IMR-90 (cell line): ENCODE data around the gene DIP2C. TPM values are rescaled to one million over a fixed set of nuclear protein-coding genes. Genes with fewer than 3 reads are reported as not detected.

Source experiments
- ATAC-seq: fragments of 200-7000 bp; cut with Tn5 transposase; 2 replicates; pipeline ENCODE4 v1.9.1; 2020; ENCODE audit warnings: low read depth, mild to moderate bottlenecking, moderate library complexity
- BruUV-seq: library from RNA; stranded (reverse); fragments of 400-500 nt; replicated peaks from 2 replicates; lab custom pipeline; 2021; lab: Mats Ljungman, UMichigan
- CTCF ChIA-PET: fragments of 300-600 bp; formaldehyde crosslinking; extraction: SDS; loops from one replicate; lab custom pipeline; 2021; ENCODE audit warnings: antibody characterized with exemption; lab: Yijun Ruan, JAX
- POLR2A ChIA-PET: fragments of 300-600 bp; sonication (Branson Sonifier 250); formaldehyde crosslinking; loops from one replicate; lab custom pipeline; 2022; ENCODE audit warnings: antibody characterized with exemption; ENCODE audit not compliant: unreplicated experiment; lab: Charles Lee
- DNase-seq: peaks from one replicate; pipeline ENCODE4 v3.0.0; 2013
- H2AFZ ChIP-seq: replicated peaks from 2 replicates; pipeline ENCODE3; 2013; ENCODE audit warnings: low read length, mild to moderate bottlenecking; ENCODE audit not compliant: poor library complexity
- H2AK5ac ChIP-seq: 2 replicates; pipeline ENCODE4 v1.6.1; 2013; ENCODE audit warnings: low read depth, low read length, inconsistent platforms
- H2AK9ac ChIP-seq: replicated peaks from 2 replicates; pipeline ENCODE3; 2013; ENCODE audit warnings: mild to moderate bottlenecking, low read depth, low read length, moderate library complexity; ENCODE audit not compliant: poor library complexity
- H2BK120ac ChIP-seq: 2 replicates; pipeline ENCODE4 v1.6.1; 2013; ENCODE audit warnings: low read depth, low read length, inconsistent platforms
- H2BK15ac ChIP-seq: 3 replicates; pipeline ENCODE4 v1.6.1; 2013; ENCODE audit warnings: low read depth, low read length, inconsistent platforms
- H2BK20ac ChIP-seq: 2 replicates; pipeline ENCODE4 v1.6.1; 2013; ENCODE audit warnings: low read depth, mild to moderate bottlenecking, inconsistent platforms, low read length, moderate library complexity
- H2BK5ac ChIP-seq: 2 replicates; pipeline ENCODE4 v1.6.1; 2013; ENCODE audit warnings: mild to moderate bottlenecking, low read depth, low read length, inconsistent platforms; ENCODE audit not compliant: poor library complexity, severe bottlenecking
- H3K14ac ChIP-seq: replicated peaks from 2 replicates; pipeline ENCODE4 v1.6.1; 2013; ENCODE audit warnings: low read depth, low read length, inconsistent platforms
- H3K18ac ChIP-seq: 2 replicates; pipeline ENCODE4 v1.6.1; 2013; ENCODE audit warnings: low read depth, low read length, control low read depth
- H3K23ac ChIP-seq: 2 replicates; pipeline ENCODE4 v1.6.1; 2013; ENCODE audit warnings: low read depth, low read length, inconsistent platforms
- H3K27ac ChIP-seq: 2 replicates; pipeline ENCODE4 v1.5.1; 2013; ENCODE audit warnings: mild to moderate bottlenecking, control low read depth, low read length; ENCODE audit not compliant: insufficient read depth
- H3K27me3 ChIP-seq: 2 replicates; pipeline ENCODE4 v1.6.1; 2013; ENCODE audit warnings: low read length; ENCODE audit not compliant: control insufficient read depth, insufficient read depth
- H3K36me3 ChIP-seq: 2 replicates; pipeline ENCODE4 v1.6.1; 2013; ENCODE audit warnings: low read length, mixed read lengths; ENCODE audit not compliant: control insufficient read depth, insufficient read depth
- H3K4ac ChIP-seq: 2 replicates; pipeline ENCODE4 v1.6.1; 2013; ENCODE audit warnings: low read depth, low read length, inconsistent platforms
- H3K4me1 ChIP-seq: 2 replicates; pipeline ENCODE4 v1.6.1; 2013; ENCODE audit warnings: low read length, mixed read lengths; ENCODE audit not compliant: control insufficient read depth, insufficient read depth
- H3K4me2 ChIP-seq: 2 replicates; pipeline ENCODE4 v1.6.1; 2013; ENCODE audit warnings: low read depth, mild to moderate bottlenecking, control low read depth, low read length, moderate library complexity
- H3K4me3 ChIP-seq: 2 replicates; pipeline ENCODE4 v1.5.1; 2013; ENCODE audit warnings: low read depth, mild to moderate bottlenecking, control low read depth, low read length, moderate library complexity; ENCODE audit not compliant: insufficient read depth
- H3K56ac ChIP-seq: 2 replicates; pipeline ENCODE4 v1.6.1; 2013; ENCODE audit warnings: low read length, inconsistent platforms; ENCODE audit not compliant: insufficient read depth; ENCODE audit errors: extremely low read depth
- H3K79me1 ChIP-seq, 2 experiments: 2 replicates each; pipeline ENCODE4 v1.6.1; 2013; ENCODE audit warnings: low read length in 2 of 2, inconsistent platforms in 1 of 2, low read depth in 1 of 2
- H3K9ac ChIP-seq: 2 replicates; pipeline ENCODE4 v1.6.1; 2013; ENCODE audit warnings: low read depth, low read length, control low read depth
- H3K9me1 ChIP-seq: 2 replicates; pipeline ENCODE4 v1.6.1; 2013; ENCODE audit warnings: low read length, inconsistent platforms; ENCODE audit not compliant: insufficient read depth
- H3K9me3 ChIP-seq: 2 replicates; pipeline ENCODE4 v1.6.1; 2013; ENCODE audit warnings: low read length; ENCODE audit not compliant: control insufficient read depth, insufficient read depth
- H4K20me1 ChIP-seq: 2 replicates; pipeline ENCODE4 v1.6.1; 2013; ENCODE audit warnings: low read length, inconsistent platforms; ENCODE audit not compliant: insufficient read depth
- H4K5ac ChIP-seq: 2 replicates; pipeline ENCODE4 v1.6.1; 2013; ENCODE audit warnings: mild to moderate bottlenecking, low read depth, low read length, control low read depth
- H4K8ac ChIP-seq, 2 experiments: 2 replicates each; pipeline ENCODE4 v1.6.1; 2013; ENCODE audit warnings: low read depth in 2 of 2, low read length in 2 of 2, control low read depth in 1 of 2, inconsistent platforms in 1 of 2
- H4K91ac ChIP-seq: 2 replicates; pipeline ENCODE4 v1.6.1; 2013; ENCODE audit warnings: low read depth, low read length, inconsistent platforms; ENCODE audit not compliant: insufficient read depth
- BHLHE40 ChIP-seq: fragments of 150-350 bp; IDR thresholded peaks from 2 replicates; pipeline ENCODE4 v1.6.1; 2016; ENCODE audit warnings: mild to moderate bottlenecking, low read depth, low read length
- CEBPB ChIP-seq: IDR thresholded peaks from 2 replicates; pipeline ENCODE4 v1.6.1; 2012; ENCODE audit warnings: low read depth, low read length, improper control_type of control experiment
- CHD1 ChIP-seq: IDR thresholded peaks from 2 replicates; pipeline ENCODE4 v1.6.1; 2012; ENCODE audit warnings: low read depth, low read length, improper control_type of control experiment
- ELK1 ChIP-seq: fragments of 150-350 bp; IDR thresholded peaks from 2 replicates; pipeline ENCODE4 v1.6.1; 2016; ENCODE audit warnings: low read depth, mild to moderate bottlenecking, low read length, moderate library complexity, borderline replicate concordance
- MAFK ChIP-seq: IDR thresholded peaks from 2 replicates; pipeline ENCODE4 v1.6.1; 2012; ENCODE audit warnings: low read depth, low read length, improper control_type of control experiment
- MAZ ChIP-seq: IDR thresholded peaks from 2 replicates; pipeline ENCODE4 v1.6.1; 2012; ENCODE audit warnings: low read depth, mild to moderate bottlenecking, low read length, improper control_type of control experiment, moderate library complexity, borderline replicate concordance
- RCOR1 ChIP-seq: IDR thresholded peaks from 2 replicates; pipeline ENCODE4 v1.6.1; 2012; ENCODE audit warnings: mild to moderate bottlenecking, low read length, improper control_type of control experiment; ENCODE audit not compliant: insufficient replicate concordance
- RFX5 ChIP-seq: IDR thresholded peaks from 2 replicates; pipeline ENCODE4 v1.8.0; 2012; ENCODE audit warnings: low read depth, mild to moderate bottlenecking, low read length, moderate library complexity
- SMC3 ChIP-seq: fragments of 150-350 bp; IDR thresholded peaks from 2 replicates; pipeline ENCODE4 v1.6.1; 2016; ENCODE audit warnings: low read depth, mild to moderate bottlenecking, antibody characterized with exemption, low read length, moderate library complexity
- USF2 ChIP-seq: fragments of 150-350 bp; IDR thresholded peaks from 2 replicates; pipeline ENCODE4 v1.6.1; 2017; ENCODE audit warnings: mild to moderate bottlenecking, antibody characterized with exemption, low read length, low read depth
- WGBS, 2 experiments: methylation state at CpG; one replicate each; pipeline versions ENCODE4 v1.1.5 to v1.1.7; 2013; ENCODE audit warnings: missing lambda C conversion rate in 2 of 2; ENCODE audit not compliant: insufficient read length in 1 of 2; ENCODE audit errors: extremely low coverage in 2 of 2; 5-methylcytosine and 5-hydroxymethylcytosine counted together
- dilution Hi-C: fragments of 300-500 bp; cut with HindIII; formaldehyde crosslinking; loops from one replicate; pipeline ENCODE4 v1.14.3; 2018; ENCODE audit warnings: low sequenced_read_pairs; ENCODE audit not compliant: unreplicated experiment
- in situ Hi-C: fragments of 300-500 bp; cut with MboI; formaldehyde crosslinking; loops from 3 replicates; pipeline ENCODE4 v1.14.3; 2019; ENCODE audit warnings: low sequenced_read_pairs, inconsistent platforms, mixed read lengths
- intact Hi-C: fragments of 100-400 bp; cut with micrococcal nuclease; formaldehyde crosslinking; loops from 2 replicates; pipeline ENCODE4 v1.10.0; 2022
- polyA plus RNA-seq, 3 experiments: library from polyadenylated mRNA; depleted of rRNA; stranded (reverse); fragments of >200 nt; gene quantifications; 2 replicates each; pipeline ENCODE4 v1.2.3, GENCODE V29; 2012; ENCODE audit warnings: low replicate concordance in 1 of 3
- total RNA-seq: library from RNA; depleted of rRNA; stranded (reverse); fragments of >200 nt; gene quantifications from 2 replicates; pipeline ENCODE4 v1.2.3, GENCODE V29; 2012

The DIP2C gene
- total and polyA plus RNA-seq, 2 of the 4 experiments (the other 2 are of a cell fraction), result 8.6 to 17.3 TPM

GRCh38 chr10:374354-374753 is 315.1 kb downstream of the DIP2C start:
- Histone ChIP-seq H2BK120ac (no peak overlapping the region), H3K9me1 (peaks cover 31% of the 10 kb centered on the region), H3K27me3 (no peaks in the 10 kb centered on the region), H3K14ac (0 out of 2 replicates have a peak overlapping the region, but pooled peaks have one; percentile 51), H2BK15ac (no peak overlapping the region), H3K27ac (no peak overlapping the region), H2AK9ac (no peak overlapping the region), H3K23ac (0 out of 2 replicates have a peak overlapping the region, but pooled peaks have one; percentile 15), H4K20me1 (peaks cover 15% of the 10 kb centered on the region), H4K91ac (peak overlapping the region; percentile 6; the same call in 1 of the 2 replicates), H3K9me3 (no peaks in the 10 kb centered on the region), H4K8ac (peak overlapping the region in 1 of 2 experiments; percentile 35; a peak in 1 of 4 replicates), H3K79me1 (peaks cover 30 to 54% of the 10 kb centered on the region in 2 experiments), H2AFZ (peak overlapping the region; percentile 38), H3K4me3 (no peak overlapping the region), H3K9ac (no peak overlapping the region), H3K4me2 (no peak overlapping the region), H3K18ac (no peak overlapping the region), H2BK5ac (no peak overlapping the region), H2BK20ac (0 out of 2 replicates have a peak overlapping the region, but pooled peaks have one; percentile 9), H4K5ac (no peak overlapping the region), H3K4ac (peak overlapping the region; percentile 54; the same call in 1 of the 2 replicates), H3K36me3 (peaks cover 29% of the 10 kb centered on the region), H3K56ac (no peak overlapping the region), H2AK5ac (0 out of 2 replicates have a peak overlapping the region, but pooled peaks have one; percentile 9), H3K4me1 (peaks cover 26% of the 10 kb centered on the region)
- TF ChIP-seq MAFK, result no peak
- no peak for TF ChIP-seq SMC3
- no peak for TF ChIP-seq RCOR1
- TF ChIP-seq MAZ, result no peak
- no peak for TF ChIP-seq BHLHE40
- TF ChIP-seq ELK1, result no peak
- no peak for TF ChIP-seq CHD1
- no peak for TF ChIP-seq RFX5
- no peak for TF ChIP-seq USF2
- TF ChIP-seq CEBPB, result no peak
- CTCF ChIA-PET, result no interaction called here
- 93% methylated on average over 3 of the region's 3 CpGs; no CpG with 5 or more reads in 1 of the 2 experiments for WGBS, 2 experiments
- POLR2A ChIA-PET, result no interaction called here
- no peak for DNase-seq
- dilution Hi-C loops, result no loop called here
- in situ Hi-C loops, result no loop called here
- BruUV-seq, result no TSS peak
- intact Hi-C loops, result no loop called here
- ATAC-seq, result no peak
